Ishikawa (cell line): ENCODE measurements around the gene CCNL2.

ENCODE experiments used
- CEBPB ChIP-seq: IDR thresholded peaks from 2 replicates; pipeline ENCODE4 v1.6.1; 2012
- CREB1 ChIP-seq: IDR thresholded peaks from 2 replicates; pipeline ENCODE4 v1.6.1; 2012; ENCODE audit warnings: low read depth
- EGR1 ChIP-seq: IDR thresholded peaks from 2 replicates; pipeline ENCODE4 v1.6.1; 2012
- EP300 ChIP-seq: IDR thresholded peaks from 2 replicates; pipeline ENCODE4 v1.6.1; 2012; ENCODE audit warnings: borderline replicate concordance
- FOXM1 ChIP-seq: IDR thresholded peaks from 2 replicates; pipeline ENCODE4 v1.6.1; 2012; ENCODE audit warnings: low read depth, borderline replicate concordance
- NFIC ChIP-seq: IDR thresholded peaks from 2 replicates; pipeline ENCODE4 v1.6.1; 2012
- RAD21 ChIP-seq: IDR thresholded peaks from 2 replicates; pipeline ENCODE4 v1.6.1; 2012; ENCODE audit warnings: low read depth
- TAF1 ChIP-seq: IDR thresholded peaks from 2 replicates; pipeline ENCODE4 v1.6.1; 2012; ENCODE audit warnings: low read depth, mild to moderate bottlenecking
- TCF12 ChIP-seq: IDR thresholded peaks from 2 replicates; pipeline ENCODE4 v1.6.1; 2012; ENCODE audit warnings: low read depth
- TEAD4 ChIP-seq: IDR thresholded peaks from 2 replicates; pipeline ENCODE4 v1.6.1; 2012
- YY1 ChIP-seq: IDR thresholded peaks from 2 replicates; pipeline ENCODE4 v1.6.1; 2012; ENCODE audit warnings: low read depth
- ZBTB7A ChIP-seq: IDR thresholded peaks from 2 replicates; pipeline ENCODE4 v1.6.1; 2012; ENCODE audit warnings: low read depth
- TF ChIP-seq, protein P1 (sequence below): IDR thresholded peaks from 2 replicates; pipeline ENCODE4 v1.6.1; 2012
- TF ChIP-seq, protein P2 (sequence below): IDR thresholded peaks from 2 replicates; pipeline ENCODE4 v1.6.1; 2012; ENCODE audit warnings: low read depth, mild to moderate bottlenecking
- TF ChIP-seq, protein P3 (sequence below): IDR thresholded peaks from 2 replicates; pipeline ENCODE4 v1.6.1; 2012

CCNL2 gene

DNA sequence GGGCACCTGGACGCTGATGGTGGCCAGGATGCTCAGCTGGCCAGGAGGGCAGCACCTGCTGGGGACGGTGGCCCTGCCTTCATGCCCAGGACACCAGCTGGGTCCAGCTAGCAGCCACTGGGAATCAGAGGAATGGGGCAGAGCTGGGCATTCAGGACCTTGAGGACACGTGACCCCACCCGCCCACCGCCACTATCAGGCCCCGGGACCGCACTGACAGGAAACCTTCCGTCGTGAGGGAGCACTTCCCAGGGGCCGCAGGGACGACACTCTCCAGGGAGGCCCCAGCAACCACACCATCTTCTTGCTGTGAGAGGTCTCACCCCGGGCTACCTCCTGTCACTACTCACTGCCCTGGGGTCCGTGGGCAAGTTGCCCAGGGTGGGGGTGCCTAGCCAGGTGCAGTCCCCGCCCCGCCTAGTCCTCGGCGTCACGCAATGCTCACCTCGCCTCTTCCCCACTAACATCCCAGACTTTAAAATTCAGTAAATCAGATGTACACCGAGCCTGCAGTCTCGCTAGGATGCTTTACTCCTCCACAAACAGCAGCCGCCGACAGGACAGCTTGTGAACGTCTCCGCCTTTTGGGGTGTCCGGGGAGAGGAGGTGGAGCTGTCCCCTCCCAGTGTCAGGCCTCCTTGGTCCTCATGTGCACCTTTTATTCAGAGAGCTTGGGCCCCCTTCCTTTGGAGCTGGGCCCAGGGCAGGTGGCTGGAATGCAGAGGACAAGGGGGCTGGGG is 41.3 kb upstream of the CCNL2 start:
- TF ChIP-seq CREB1, result no peak
- no peak for TF ChIP-seq YY1
- TF ChIP-seq, protein P1, sequence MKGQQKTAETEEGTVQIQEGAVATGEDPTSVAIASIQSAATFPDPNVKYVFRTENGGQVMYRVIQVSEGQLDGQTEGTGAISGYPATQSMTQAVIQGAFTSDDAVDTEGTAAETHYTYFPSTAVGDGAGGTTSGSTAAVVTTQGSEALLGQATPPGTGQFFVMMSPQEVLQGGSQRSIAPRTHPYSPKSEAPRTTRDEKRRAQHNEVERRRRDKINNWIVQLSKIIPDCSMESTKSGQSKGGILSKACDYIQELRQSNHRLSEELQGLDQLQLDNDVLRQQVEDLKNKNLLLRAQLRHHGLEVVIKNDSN, result no peak
- no peak for TF ChIP-seq RAD21
- no peak for TF ChIP-seq ZBTB7A
- TF ChIP-seq EGR1, result no peak
- TF ChIP-seq, protein P2, sequence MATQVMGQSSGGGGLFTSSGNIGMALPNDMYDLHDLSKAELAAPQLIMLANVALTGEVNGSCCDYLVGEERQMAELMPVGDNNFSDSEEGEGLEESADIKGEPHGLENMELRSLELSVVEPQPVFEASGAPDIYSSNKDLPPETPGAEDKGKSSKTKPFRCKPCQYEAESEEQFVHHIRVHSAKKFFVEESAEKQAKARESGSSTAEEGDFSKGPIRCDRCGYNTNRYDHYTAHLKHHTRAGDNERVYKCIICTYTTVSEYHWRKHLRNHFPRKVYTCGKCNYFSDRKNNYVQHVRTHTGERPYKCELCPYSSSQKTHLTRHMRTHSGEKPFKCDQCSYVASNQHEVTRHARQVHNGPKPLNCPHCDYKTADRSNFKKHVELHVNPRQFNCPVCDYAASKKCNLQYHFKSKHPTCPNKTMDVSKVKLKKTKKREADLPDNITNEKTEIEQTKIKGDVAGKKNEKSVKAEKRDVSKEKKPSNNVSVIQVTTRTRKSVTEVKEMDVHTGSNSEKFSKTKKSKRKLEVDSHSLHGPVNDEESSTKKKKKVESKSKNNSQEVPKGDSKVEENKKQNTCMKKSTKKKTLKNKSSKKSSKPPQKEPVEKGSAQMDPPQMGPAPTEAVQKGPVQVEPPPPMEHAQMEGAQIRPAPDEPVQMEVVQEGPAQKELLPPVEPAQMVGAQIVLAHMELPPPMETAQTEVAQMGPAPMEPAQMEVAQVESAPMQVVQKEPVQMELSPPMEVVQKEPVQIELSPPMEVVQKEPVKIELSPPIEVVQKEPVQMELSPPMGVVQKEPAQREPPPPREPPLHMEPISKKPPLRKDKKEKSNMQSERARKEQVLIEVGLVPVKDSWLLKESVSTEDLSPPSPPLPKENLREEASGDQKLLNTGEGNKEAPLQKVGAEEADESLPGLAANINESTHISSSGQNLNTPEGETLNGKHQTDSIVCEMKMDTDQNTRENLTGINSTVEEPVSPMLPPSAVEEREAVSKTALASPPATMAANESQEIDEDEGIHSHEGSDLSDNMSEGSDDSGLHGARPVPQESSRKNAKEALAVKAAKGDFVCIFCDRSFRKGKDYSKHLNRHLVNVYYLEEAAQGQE, result no peak
- TF ChIP-seq TCF12, result no peak
- no peak for TF ChIP-seq EP300
- TF ChIP-seq TAF1, result no peak
- no peak for TF ChIP-seq NFIC
- TF ChIP-seq TEAD4, result no peak
- no peak for TF ChIP-seq FOXM1

DNA sequence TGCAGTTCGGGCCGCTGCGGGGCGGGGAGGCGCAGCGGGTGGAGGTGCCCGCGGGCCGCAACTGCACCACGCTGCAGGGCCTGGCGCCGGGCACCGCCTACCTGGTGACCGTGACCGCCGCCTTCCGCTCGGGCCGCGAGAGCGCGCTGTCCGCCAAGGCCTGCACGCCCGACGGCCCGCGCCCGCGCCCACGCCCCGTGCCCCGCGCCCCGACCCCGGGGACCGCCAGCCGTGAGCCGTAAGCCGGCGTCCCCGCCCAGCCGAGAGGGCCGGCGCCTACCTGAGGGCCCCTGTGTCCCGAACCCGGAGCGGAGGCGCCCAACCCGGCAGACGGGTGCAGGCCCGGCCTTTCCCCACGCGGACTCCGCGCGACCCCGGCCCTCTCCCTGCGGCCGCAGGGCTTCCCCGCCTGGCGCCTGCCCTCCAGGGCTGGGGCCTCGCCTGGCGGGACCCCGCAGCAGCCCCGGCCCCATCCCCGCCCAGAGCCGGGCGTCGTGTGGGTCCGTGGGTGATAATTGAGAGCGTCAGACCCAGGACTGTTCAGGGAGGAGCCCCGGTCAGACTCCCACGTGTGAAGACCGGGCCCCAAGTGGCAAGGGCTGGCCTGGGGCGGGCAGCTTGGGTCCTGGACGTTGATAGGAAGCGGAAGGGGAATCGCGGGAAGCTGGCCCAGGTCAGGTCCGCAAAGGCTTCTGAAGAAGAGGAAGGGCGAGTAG is 40.6 kb upstream of the CCNL2 start:
- TF ChIP-seq ZBTB7A (no peak), RAD21 (no peak), TCF12 (no peak), EP300 (no peak), FOXM1 (no peak), TEAD4 (no peak), CEBPB (no peak), CREB1 (no peak), YY1 (no peak), TAF1 (no peak), NFIC (no peak), EGR1 (no peak)
- TF ChIP-seq, protein P3, sequence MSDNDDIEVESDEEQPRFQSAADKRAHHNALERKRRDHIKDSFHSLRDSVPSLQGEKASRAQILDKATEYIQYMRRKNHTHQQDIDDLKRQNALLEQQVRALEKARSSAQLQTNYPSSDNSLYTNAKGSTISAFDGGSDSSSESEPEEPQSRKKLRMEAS, result no peak
- TF ChIP-seq, protein P1, result no peak
- TF ChIP-seq, protein P2, result no peak

DNA sequence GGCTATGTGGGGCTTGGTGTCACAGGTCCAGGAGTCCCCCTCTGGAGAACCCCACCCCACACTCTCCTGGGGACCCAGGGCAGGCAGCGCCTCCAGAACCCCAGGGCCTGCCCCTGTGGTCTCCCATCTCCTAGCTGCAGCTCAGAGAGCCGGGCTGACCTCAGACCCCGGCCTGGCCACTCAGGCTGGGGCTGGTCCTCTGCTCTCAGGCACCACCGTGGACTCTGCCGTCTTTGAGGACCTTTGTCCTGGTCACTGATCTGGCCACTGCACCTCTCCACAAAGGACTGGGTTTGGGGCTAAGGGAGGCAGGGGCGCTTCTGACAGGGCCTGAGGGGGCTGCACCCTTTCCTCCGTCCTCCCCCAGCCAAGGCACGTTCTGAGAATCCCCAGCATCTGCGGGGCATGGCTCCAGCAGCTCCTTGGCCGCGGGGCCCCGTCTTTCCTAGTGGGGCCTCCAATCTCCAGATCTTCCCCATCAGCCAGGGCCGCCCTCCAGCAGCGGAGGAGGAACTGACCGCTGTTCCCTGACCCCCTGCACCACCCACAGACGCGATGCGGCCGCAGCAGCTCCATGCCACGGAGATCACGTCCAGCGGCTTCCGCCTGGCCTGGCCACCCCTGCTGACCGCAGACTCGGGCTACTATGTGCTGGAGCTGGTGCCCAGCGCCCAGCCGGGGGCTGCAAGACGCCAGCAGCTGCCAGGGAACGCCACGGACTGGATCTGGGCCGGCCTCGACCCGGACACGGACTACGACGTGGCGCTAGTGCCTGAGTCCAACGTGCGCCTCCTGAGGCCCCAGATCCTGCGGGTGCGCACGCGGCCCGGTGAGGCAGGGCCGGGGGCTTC is 39.6 kb upstream of the CCNL2 start:
- TF ChIP-seq, protein P3, result no peak

DNA sequence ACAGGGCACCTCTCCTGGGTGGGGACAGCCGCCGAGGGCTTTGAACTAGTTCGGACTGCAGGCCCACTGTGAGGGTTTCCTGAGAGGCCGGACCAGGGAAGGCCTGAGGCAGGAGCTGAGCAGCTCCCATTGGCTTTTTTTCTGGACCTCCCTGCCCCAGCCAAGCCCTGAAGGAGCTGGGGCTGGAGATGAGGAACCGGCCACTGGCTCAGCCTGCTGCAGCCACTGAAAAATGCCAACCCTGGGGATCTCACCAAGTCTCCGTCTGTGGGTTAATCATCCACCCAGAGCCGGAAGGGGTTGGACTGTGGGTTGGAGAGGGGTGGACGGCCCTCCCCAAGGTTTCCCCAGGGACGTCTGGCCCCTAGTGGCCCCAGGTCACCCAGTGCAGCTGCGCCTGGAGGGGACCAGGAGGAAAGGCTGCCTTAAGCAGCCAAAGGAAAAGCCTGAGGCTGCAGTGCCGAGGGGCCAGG is 38.8 kb upstream of the CCNL2 start:
- TF ChIP-seq CREB1, result no peak
- TF ChIP-seq EGR1, result no peak

DNA sequence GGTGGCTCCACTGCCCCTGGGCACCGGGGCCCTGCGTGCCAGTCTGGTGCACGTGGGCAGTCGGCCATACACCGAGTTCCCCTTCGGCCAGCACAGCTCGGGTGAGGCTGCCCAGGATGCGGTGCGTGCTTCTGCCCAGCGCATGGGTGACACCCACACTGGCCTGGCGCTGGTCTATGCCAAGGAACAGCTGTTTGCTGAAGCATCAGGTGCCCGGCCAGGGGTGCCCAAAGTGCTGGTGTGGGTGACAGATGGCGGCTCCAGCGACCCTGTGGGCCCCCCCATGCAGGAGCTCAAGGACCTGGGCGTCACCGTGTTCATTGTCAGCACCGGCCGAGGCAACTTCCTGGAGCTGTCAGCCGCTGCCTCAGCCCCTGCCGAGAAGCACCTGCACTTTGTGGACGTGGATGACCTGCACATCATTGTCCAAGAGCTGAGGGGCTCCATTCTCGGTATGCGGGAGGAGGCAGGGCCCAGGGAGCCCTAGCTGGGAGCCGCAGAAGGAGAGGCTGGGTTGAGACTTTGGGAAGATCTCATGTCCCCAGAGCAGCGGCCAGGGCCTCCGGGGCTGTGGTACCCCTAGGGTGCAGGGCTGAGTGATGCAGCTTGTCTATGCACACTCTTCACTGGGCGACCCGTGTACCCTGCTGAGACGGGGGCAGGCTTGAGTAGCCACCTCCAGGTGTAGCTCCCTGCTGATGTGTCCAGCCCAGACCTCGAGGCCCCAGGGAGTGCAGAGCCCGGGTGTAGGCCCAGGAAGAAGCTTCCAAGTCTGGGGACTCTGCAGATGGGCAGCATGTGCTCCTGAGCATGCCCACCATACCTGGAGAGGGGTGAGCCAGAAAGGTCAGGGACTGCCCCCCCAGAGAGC is 38.1 kb upstream of the CCNL2 start:
- TF ChIP-seq TEAD4 (no peak), EP300 (no peak), CEBPB (no peak), ZBTB7A (no peak), YY1 (no peak)
- TF ChIP-seq, protein P1, result no peak
